ENCODE measurements around the gene POLR1B.
"Not testable (repeated sequence)": the region's sequence is repeated elsewhere in the genome, so short reads cannot be mapped to it uniquely, and the experiment has no call there.

Gene POLR1B

DNA sequence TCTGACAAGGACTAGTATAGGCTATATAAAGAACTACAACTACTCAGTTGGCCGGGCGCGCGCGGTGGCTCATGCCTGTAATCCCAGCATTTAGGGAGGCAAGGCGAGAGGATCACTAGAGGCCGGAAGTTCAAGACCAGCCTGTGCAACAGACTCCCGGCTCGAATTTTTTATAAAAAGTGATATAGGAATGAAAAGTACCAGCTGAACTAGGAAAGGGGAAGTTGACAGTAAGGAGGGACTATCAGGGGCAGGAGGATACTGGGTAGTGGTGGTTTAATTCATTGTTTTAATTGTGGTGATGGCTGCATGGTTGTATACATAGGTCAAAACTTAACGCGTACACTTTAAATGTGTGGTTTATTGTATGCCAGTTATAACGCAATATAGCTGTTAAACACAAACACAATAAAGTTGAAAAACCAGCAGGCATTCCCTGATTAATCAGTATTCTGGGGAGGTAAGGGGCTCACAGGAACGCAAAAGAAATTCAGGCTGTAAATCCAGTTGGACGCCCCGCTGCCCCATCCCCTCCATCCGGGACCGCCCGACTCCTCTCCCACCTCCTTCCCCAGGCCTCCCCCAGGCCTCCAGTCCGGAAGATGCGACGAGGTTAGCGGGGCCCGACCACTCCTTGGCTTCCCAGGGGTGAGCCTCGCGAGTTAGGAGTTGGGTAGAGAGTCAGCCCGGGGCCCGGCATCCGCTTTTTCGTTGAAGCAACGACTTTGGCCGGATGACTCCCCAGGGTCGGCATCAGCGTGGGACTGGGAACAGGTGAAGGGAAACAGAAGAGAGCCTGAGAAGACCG, 746 bp upstream of the POLR1B start:
- peak in 46 of 58 donors; percentile 7 to 98 (median 86) for DNase-seq

DNA sequence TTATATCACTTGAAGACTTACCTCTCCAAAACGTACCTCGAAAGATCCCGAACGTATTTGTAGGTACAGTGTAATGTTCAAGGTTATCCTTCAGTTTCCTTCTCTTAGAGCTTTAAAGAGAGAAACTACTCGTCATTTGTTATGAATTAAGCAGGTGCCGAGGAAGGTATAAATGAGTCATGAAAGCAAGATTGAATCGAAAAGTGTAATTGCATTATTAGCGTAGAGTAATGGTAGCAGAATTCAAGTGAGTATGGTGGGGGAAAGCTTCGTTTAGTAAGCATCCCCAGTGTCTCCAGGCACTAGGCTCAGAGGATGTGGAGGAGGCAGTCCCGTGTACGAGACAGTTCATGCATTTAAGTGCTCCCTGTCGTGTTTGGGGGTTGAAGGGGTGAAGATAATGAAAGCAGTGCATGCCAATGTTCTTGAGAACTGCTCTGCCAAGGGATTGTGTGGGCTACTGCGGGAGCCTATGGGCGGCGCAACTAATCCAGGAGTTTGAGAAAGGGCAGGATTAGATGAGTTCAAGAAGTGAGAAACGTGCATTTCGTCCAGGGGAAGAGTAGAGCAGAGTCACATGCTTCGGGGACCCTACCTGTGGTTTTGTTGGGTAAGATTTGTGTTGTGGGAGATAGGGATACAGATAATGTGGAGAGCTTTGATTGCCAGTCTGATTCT, 858 bp downstream of the POLR1B start:
- DNase-seq, result no peak

DNA sequence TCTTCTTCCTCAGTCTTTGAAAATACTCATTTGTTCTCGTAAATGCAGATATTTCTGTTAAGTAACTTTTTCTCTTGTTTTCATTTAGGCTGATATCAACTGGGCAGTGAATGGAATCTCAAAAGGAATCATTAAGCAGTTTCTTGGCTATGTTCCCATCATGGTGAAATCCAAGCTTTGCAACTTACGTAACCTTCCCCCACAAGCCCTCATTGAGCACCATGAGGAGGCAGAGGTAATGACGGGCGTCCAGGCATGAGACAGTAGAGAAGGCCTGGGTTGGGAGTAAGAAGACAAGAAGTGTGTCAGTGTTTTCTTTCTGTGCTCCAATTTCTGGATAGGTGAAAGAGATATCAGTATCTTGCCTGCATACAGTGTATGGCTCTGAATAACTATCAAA, 5.1 kb downstream of the POLR1B start:
- DNase-seq, result no peak

DNA sequence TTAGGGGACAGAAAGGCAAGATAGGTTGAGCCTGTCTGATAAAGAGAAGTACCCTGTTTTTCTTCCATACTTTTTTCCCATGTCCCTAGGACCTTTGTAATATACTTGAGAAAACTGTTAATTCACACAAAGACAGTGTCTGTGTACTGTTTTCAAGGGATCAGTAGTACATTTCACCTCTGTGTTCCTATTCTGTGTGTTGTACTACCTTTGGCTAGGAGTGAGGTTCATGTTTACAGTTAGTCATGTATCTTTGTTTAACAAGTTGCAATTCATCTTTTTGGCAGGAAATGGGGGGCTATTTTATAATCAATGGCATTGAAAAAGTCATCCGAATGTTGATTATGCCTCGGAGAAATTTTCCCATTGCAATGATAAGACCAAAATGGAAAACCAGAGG, 6.7 kb downstream of the POLR1B start:
- DNase-seq, result no peak

DNA sequence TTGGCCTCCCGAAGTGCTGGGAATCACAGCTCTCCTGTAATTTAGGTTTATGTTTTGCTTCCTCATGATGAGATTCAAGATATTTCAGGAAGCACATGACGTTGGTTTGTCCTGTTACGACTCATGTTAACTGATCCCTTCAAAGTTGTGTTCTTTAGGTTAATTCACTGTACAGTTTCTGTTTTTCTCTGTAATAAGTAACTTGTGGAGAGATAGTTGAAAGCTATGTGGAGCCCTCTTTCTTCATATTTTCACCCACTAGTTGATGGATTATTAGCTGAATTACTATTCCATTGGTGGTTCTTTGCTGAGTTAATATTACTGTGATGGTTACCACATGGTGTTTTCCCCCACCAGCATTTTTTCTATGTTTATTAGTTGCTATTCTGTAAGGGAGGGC, 23.8 kb downstream of the POLR1B start:
- DNase-seq, result no peak

DNA sequence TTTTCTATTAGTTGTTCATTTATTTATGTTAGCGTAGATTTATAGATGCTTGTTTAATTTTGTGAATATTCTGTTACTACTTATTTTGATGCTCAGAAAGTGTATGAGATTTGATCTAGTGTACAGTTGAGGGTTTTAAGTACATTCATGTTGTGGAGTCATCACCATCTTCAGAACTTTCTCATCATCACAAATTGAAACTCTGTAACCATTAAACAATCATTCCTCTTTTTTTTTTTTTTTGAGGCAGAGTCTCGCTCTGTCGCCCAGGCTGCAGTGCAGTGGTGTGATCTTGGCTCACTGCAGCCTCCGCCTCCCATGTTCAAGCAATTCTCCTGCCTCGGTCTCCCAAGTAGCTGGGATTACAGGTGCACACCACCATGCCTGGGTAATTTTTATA, 24.2 kb downstream of the POLR1B start:
- DNase-seq, result not testable (repeated sequence)

DNA sequence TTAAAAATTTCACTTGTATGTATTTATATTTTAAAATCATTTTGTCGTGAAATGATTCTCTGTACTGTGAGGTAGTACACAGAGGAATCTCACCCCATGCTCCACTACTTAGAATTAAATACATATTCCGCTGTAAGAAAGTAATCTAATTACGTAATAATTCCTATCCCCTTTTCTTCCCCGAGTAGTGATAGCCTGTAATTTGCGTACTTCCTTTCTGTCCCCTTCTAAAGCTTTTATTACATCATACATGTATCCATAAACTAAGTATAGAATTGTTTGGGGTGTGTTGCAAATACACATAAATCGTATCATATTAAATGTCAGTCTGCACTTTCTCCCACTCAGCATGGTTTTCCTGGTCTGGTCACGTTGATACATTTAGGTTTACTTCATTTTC, 29.7 kb downstream of the POLR1B start:
- no peak for DNase-seq

DNA sequence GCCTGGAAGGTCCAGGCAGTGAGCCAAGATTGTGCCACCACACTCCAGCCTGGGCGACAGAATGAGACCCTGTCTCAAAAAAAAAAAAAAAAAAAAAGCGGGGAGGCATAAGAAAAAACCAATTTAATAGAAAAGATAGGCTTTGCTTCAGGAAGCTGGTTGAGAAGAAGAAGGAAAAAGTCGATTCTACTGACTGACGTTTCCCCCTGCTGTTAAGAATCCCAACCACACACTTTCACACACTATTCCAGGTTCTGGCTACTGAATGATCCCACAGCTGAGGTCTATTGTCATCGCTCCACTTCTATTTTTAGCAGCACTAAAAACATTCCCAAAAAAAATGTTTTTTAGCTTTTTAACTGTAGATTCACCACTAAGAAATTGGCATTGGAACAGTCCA, 35.5 kb downstream of the POLR1B start:
- DNase-seq, result no peak

DNA sequence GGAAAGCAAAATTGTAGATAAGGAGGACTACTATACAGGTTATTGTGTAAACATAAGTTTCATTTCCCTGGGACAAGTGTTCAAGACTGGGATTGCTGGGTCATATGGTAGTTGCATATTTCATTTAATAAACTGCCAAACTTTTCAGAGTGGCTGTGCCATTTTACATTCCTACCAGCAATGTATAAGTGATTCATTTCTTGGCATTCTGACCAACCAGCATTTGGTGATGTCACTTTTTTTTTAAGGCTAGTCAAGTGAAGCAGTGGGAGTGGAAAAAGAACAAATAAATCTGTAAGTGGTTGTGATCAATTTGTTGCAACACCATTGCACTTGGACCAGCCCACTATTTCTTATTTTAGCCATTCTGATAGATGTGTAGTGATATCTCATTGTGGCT, 37.0 kb downstream of the POLR1B start:
- DNase-seq, result peak in 2 of 58 donors; percentile 39 to 46

DNA sequence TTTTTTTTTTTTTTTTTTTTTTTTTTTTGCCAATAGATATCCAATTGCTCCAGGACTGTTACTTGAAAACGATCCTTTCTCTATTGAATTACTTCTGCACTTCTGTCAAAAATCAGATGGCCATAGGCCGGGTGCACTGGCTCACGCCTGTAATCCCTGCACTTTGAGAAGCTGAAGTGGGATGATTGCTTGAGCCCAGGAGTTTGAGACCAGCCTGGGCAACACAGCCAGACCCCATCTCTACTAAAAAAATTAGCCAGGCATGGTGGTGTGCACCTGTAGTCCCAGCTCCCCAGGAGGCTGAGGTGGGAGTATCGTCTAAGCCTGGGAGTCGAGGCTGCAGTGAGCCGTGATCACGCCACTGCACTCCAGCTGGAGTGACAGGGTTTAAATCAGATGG, 37.8 kb downstream of the POLR1B start:
- DNase-seq, result no peak

DNA sequence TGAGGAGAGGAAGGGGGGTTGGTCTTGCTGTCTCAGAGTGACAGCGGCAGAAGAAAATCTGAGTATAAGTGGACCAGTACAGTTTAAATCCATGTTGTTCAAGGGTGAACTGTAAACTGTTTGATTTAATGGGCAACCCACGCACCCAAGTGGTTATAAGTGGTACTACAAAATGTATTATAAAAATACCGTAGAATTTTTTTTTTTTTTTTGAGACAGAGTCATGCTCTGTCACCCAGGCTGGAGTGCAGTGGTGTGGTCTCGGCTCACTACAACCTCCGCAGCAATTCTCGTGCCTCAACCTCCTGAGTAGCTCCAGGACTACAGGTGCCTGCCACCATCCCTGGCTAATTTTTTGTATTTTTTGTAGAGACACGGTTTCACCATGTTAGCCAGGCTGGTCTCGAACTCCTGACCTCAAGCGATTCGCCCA, 40.1 kb downstream of the POLR1B start:
- DNase-seq, result peak in 3 of 58 donors; percentile 12 to 36 (median 17)

DNA sequence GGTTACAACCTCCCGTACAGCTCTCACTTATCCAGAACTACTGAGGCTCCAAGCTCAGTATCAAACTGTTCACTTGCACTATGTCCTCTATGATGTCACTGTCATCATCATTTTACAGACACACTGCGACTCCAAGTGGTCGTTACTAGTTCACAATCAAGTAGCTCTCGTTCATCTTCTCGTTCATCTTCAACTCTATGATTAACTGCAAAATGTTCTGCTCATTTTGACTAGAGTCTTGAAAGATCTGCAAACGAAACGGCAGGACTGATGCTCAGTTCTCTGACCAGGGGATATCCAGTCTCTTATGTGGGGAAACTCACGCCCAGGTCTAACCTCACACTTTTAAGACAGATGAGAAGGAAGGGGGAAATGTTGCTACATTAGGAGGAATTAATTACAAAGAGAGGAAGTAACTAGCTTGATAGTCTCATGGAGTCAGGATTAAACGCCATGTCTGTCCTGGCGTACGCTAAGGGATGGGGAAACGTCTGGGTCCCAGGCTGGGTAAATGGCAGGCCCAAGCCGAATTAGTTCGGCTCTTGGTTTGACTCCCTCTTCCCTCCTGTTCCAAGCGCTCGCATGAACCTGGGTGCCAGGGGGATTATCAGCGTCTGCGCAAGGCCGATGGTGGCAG, 41.4 kb downstream of the POLR1B start:
- peak in 4 of 58 donors; percentile 21 to 81 (median 42) for DNase-seq

DNA sequence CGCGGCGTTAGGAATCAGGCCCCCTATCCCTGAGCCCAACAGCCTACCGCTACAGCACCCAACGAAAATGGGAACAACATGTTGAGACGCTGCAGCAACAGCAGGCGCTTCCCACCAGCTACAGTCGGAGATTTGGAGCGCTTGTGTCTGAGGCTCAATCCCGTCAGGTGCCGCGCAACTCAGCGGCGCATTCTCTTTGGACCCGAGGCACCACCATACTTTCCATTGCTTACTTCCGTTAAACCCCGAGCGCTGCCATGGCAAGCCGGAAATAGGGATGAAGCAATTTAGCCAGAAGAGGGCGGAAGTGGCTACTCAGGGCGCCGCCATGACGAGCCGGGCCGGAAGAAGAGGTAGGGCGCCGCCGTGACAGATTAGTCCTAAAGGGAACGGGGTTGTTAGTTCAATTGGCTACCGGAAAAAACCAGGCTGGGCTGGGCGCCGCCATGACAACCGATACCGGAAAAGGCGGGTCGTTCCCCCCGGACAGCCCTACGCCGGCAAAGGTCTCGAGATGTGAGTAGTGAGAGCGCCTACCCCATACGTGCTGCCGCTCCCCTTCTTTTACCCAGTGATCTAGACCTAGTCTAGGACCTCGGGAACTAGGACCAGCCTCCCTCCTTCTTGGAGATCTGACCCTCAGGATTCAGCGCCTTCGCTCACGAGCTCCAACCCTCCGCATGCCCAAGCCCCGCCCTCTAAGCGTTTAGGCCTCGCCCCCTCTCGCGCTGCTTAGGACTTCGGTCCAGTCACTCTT, 42.0 kb downstream of the POLR1B start, which contains the start of gene CHCHD5:
Gene CHCHD5 (plus strand): TSS at position 476 of the 757 bp plus-strand sequence. CDS start 39 bp downstream, at position 515.
- peak; percentile 74 to 98 (median 95) for DNase-seq

DNA sequence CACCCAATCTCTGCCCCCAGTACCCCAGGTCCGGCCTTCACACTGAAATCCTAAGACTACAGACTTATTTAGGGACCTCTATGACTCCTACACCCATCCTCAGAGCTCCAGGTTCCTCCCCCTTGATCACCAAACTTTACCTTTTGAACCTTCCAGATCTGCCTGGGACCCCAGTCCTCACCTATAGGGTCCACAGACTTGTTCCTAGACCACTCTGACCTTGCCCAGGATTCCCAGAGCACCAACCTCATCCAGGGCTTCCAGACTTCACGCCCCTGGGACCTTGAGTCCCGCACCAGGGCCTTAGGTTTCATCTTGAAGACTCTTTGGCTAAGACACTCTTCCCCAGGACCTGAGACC, 42.6 kb downstream of the POLR1B start:
- DNase-seq, result no peak

DNA sequence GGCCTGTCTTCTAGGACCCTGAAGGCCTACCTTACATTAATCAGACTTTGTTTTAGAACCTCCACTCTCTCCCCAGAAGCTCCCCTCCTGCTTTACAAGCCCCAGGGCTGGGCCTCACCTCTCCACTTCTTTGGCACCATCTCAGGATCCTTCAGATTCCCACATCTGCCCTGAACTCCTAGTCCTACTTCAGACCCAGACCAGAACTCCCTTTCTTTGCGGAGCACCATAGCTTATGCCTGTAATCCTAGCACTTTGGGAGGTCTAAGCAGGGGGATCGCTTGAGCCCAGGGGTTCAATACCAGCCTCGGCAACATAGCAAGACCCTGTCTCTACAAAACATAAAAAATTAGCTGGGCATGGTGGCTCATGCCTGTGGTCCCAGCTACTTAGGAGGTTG, 43.1 kb downstream of the POLR1B start:
- DNase-seq, result no peak

DNA sequence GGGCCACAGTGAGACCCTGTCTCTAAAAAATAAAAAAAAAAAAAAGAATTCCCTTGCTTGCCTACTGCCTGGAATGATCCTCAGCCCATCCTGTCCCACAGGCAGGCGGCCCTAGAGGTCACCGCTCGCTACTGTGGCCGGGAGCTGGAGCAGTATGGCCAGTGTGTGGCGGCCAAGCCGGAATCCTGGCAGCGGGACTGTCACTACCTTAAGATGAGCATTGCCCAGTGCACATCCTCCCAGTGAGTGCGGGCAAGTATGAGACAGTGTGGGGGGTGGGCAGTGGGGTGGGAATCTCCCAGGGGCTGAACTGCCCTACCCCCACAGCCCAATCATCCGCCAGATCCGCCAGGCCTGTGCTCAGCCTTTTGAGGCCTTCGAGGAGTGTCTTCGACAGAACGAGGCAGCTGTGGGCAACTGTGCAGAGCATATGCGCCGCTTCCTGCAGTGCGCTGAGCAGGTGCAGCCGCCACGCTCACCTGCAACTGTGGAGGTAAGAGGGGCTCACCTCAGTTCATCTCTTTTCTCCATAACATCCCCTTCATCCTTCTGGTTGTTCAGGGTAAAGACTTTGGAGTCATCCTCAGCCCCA, 43.7 kb downstream of the POLR1B start:
- DNase-seq, result no peak

DNA sequence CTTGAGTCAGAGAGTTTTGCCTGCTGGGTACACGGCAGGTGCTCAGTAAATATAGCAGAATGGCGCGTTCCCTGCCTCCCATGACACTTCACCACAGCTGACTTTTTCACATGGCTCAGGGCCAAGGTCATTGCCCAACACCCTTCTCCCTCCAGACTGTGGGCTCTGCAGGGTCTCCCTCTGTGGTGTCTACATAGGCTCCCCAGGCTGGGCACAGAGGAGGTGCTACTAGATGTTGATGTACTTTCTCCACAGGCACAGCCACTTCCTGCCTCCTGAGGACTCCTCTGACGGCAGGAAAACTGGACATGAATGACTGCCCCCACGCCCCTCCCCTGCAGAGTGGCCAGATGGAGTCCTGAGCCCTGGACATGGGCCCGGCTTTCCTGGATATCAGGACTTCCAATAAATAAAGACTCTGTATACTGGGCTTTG, 46.4 kb downstream of the POLR1B start:
- DNase-seq, result peak in 1 of 58 donors; percentile 10

DNA sequence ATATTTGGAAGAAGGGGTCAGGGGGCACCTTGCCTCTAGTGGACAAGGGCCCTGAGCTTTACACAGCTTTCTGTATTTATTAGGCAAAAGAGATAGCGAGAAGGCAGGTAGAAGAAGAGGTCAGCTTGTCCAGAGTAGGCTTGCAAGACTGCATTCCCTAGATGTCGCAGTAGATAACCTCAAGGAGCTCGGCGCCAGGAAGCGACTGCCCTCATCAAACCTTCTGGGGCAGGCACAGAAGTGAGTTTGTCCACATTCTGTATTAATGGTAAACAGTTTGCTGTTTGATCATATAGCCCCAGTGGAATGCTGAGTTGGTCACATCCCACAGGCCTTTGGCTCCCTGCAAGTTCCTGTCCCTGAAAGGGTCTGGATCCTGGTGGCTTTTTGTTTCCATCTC, 49.1 kb downstream of the POLR1B start:
- no peak for DNase-seq

DNA sequence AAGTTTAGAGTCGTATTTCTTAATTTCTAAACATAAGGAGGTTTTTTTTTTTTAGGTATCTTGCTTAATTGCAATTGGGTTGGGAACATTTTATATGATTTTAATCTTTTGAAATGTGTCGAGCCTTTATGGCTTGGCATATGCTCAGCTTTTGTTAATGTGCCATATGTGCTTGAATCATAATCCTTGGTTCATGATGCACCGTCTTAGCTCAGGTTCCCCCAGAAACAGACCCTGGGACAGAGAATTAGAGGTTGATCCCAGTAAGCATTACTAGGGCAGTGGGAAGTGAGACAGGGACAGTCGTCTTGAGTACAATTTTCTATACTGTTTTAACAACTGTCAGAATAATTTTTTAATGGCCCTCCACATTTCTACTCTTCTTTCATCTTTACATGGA, 51.5 kb downstream of the POLR1B start:
- DNase-seq, result no peak

DNA sequence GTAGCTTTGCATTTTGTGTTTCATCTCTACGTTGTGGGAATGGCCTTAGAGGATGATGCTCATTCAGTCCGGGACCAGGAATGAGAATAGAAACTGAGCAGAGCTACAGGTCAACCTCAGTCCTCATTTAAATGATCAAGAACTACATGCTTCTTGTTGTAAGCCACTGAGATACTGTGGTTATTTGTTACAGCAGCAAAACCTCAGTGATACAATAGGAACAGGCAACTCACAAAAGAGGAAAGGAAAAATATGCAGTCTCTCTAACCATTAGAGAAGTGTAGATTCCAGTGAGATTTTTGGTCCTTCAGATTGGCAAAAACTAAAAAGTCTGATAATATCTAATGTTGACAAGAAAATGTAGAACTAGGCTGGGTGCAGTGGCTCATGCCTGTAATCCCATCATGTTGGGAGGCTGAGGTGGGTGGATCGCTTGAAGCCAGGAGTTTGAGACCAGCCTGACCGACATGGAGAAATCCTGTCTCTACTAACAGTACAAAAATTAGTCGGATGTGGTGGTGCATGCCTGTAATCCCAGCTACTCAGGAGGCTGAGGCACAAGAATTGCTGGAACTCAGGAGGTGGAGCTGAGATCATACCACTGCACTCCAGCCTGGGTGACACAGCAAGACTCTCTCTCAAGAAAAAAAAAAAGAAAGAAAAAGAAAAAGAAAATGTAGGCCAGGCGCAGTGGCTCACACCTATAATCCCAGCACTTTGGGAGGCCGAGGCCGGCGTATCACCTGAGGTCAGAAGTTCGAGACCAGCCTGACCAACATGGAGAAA, 55.5 kb downstream of the POLR1B start:
- no peak for DNase-seq
